ENCODE results near the gene ARPP21.

GRCh38 chr3:35709691-35710090, 70.4 kb downstream of the ARPP21 start:
- TF ChIP-seq CTCF (IDR thresholded peaks at IDR 0.05; ENCODE audit: low read depth, low read length) (no peak), EZH2phosphoT487 (IDR thresholded peaks at IDR 0.05; ENCODE audit: low read depth) (no peak)
